ENCODE measurements around the gene OST4. TPM values are rescaled to one million over a fixed set of nuclear protein-coding genes. Genes with fewer than 3 reads are reported as not detected.
A peak's percentile ranks its signal among the peaks of the same experiment; 100 is the strongest.

The OST4 gene
- polyA plus RNA-seq, 3 donors: 209 to 635 (median 615) TPM

GRCh38 chr2:27091746-27092695, 20.6 kb upstream of the OST4 start:
- Mint-ChIP-seq H3K4me3 (no peak overlapping the region), H3K9me3 (no peaks in the 10 kb centered on the region), H3K36me3 (peaks cover 0 to 3% of the 10 kb centered on the region in 2 donors), H3K27me3 (ENCODE audit: low read depth in 3 of 3) (peaks cover 0 to 8% (median 6%) of the 10 kb centered on the region in 3 donors), H3K4me1 (peaks cover 21% of the 10 kb centered on the region), H3K27ac (peak overlapping the region in 1 of 7 donors; percentile 23)
- Histone ChIP-seq H3K9me3 (replicated peaks in 1 of 2; ENCODE audit: control insufficient read depth in 1 of 2, insufficient read depth in 1 of 2, low read length in 2 of 2) (no peaks in the 10 kb centered on the region), H3K4me2 (replicated peaks; ENCODE audit: extremely low read depth, low read length, poor library complexity, severe bottlenecking) (no peak overlapping the region), H3K4me3 (replicated peaks in 1 of 3; ENCODE audit: low read depth in 2 of 3, low read length in 3 of 3) (no peak overlapping the region), H4K20me1 (ENCODE audit: insufficient read depth, low read length) (no peaks in the 10 kb centered on the region), H3K9ac (ENCODE audit: insufficient read depth, low read length, poor library complexity, severe bottlenecking) (no peak overlapping the region), H3K4me1 (ENCODE audit: control insufficient read depth in 1 of 2, insufficient read depth in 2 of 2, low read length in 2 of 2) (peaks cover 18 to 22% of the 10 kb centered on the region in 2 donors), H3K27me3 (ENCODE audit: control insufficient read depth in 2 of 2, insufficient read depth in 2 of 2, low read length in 2 of 2) (no peaks in the 10 kb centered on the region), H3K36me3 (replicated peaks in 1 of 2; ENCODE audit: control insufficient read depth in 1 of 2, insufficient read depth in 2 of 2, low read length in 2 of 2) (no peaks in the 10 kb centered on the region), H3K79me2 (ENCODE audit: insufficient read depth, low read length) (no peaks in the 10 kb centered on the region), H2AFZ (ENCODE audit: insufficient read depth, low read depth, low read length, poor library complexity, severe bottlenecking) (no peak overlapping the region), H3K27ac (ENCODE audit: low read depth in 1 of 2, low read length in 2 of 2) (no peak overlapping the region)
- 74% methylated on average over 18 of the region's 25 CpGs for WGBS (ENCODE audit: insufficient coverage)
- intact Hi-C loops (cut with micrococcal nuclease): no loop called here
- DNase-seq: no peak
- TF ChIP-seq CTCF (IDR thresholded peaks at IDR 0.05): no peak

GRCh38 chr2:27089111-27089954, 17.9 kb upstream of the OST4 start:
- Mint-ChIP-seq H3K4me3 (no peak overlapping the region), H3K36me3 (peaks cover 0 to 3% of the 10 kb centered on the region in 2 donors), H3K9me3 (no peaks in the 10 kb centered on the region), H3K4me1 (peaks cover 21% of the 10 kb centered on the region), H3K27ac (no peak overlapping the region), H3K27me3 (ENCODE audit: low read depth in 3 of 3) (peaks cover 0 to 7% (median 6%) of the 10 kb centered on the region in 3 donors)
- no peaks in the 10 kb centered on the region for H3K27me3 ChIP-seq (ENCODE audit: control insufficient read depth in 2 of 2, insufficient read depth in 2 of 2, low read length in 2 of 2)
- DNase-seq: no peak
- no peaks in the 10 kb centered on the region for H3K36me3 ChIP-seq (replicated peaks in 1 of 2; ENCODE audit: control insufficient read depth in 1 of 2, insufficient read depth in 2 of 2, low read length in 2 of 2)
- WGBS (ENCODE audit: insufficient coverage): 97% methylated on average over 12 of the region's 14 CpGs
- H3K9ac ChIP-seq (ENCODE audit: insufficient read depth, low read length, poor library complexity, severe bottlenecking): no peak overlapping the region
- H3K4me3 ChIP-seq (replicated peaks in 1 of 3; ENCODE audit: low read depth in 2 of 3, low read length in 3 of 3): no peak overlapping the region
- H3K4me1 ChIP-seq (ENCODE audit: control insufficient read depth in 1 of 2, insufficient read depth in 2 of 2, low read length in 2 of 2): peaks cover 18 to 25% of the 10 kb centered on the region in 2 donors
- H4K20me1 ChIP-seq (ENCODE audit: insufficient read depth, low read length): no peaks in the 10 kb centered on the region
- no peak overlapping the region for H3K4me2 ChIP-seq (replicated peaks; ENCODE audit: extremely low read depth, low read length, poor library complexity, severe bottlenecking)
- no peak overlapping the region for H2AFZ ChIP-seq (ENCODE audit: insufficient read depth, low read depth, low read length, poor library complexity, severe bottlenecking)
- no peaks in the 10 kb centered on the region for H3K79me2 ChIP-seq (ENCODE audit: insufficient read depth, low read length)
- H3K9me3 ChIP-seq (replicated peaks in 1 of 2; ENCODE audit: control insufficient read depth in 1 of 2, insufficient read depth in 1 of 2, low read length in 2 of 2): no peaks in the 10 kb centered on the region
- TF ChIP-seq CTCF (IDR thresholded peaks at IDR 0.05): no peak
- no peak overlapping the region for H3K27ac ChIP-seq (ENCODE audit: low read depth in 1 of 2, low read length in 2 of 2)
- intact Hi-C loops (cut with micrococcal nuclease): loop anchor here (5.0 kb wide), 2 partner anchors 37 to 123 kb away; partner anchors contain the start of genes AGBL5 (in 2 of the 2), ATRAID (in 1 of the 2) and SLC5A6 (in 1 of the 2)

All from CD14-positive monocyte (primary cell).